GM23338 (cell line): ENCODE data around the gene MEI4. TPM values are rescaled to one million over a fixed set of nuclear protein-coding genes. Genes with fewer than 3 reads are reported as not detected.

Experiments
- ATAC-seq: fragments of 200-7000 bp; cut with Tn5 transposase; 3 replicates; pipeline ENCODE4 v1.9.1; 2020
- DNase-seq: peaks from one replicate; pipeline ENCODE4 v3.0.0-alpha.2; 2015; ENCODE audit warnings: low spot score
- H2AFZ ChIP-seq: fragments of 200-600 bp; sonication (generic); 2 replicates; pipeline ENCODE4 v1.8.0; 2016; ENCODE audit warnings: antibody characterized with exemption, mild to moderate bottlenecking, moderate library complexity
- H3F3A ChIP-seq: fragments of 200-600 bp; sonication (generic); replicated peaks from 2 replicates; pipeline ENCODE4 v1.8.0; 2017; ENCODE audit warnings: antibody characterized with exemption, mixed run types, low read depth
- H3K27ac ChIP-seq: fragments of 200-600 bp; sonication (generic); 2 replicates; pipeline ENCODE4 v1.6.1; 2016; ENCODE audit warnings: low read depth
- H3K27me3 ChIP-seq: fragments of 200-600 bp; sonication (generic); 2 replicates; pipeline ENCODE4 v1.8.0; 2016; ENCODE audit warnings: mild to moderate bottlenecking, mixed run types, moderate library complexity; ENCODE audit not compliant: insufficient read depth
- H3K36me3 ChIP-seq: fragments of 200-600 bp; sonication (generic); 2 replicates; pipeline ENCODE4 v1.8.0; 2016; ENCODE audit warnings: mild to moderate bottlenecking; ENCODE audit not compliant: insufficient read depth
- H3K4me1 ChIP-seq: fragments of 200-600 bp; sonication (generic); 2 replicates; pipeline ENCODE4 v1.8.0; 2016; ENCODE audit warnings: mild to moderate bottlenecking, moderate library complexity; ENCODE audit not compliant: insufficient read depth
- H3K4me2 ChIP-seq: fragments of 200-600 bp; sonication (generic); 2 replicates; pipeline ENCODE4 v1.7.1; 2017; ENCODE audit warnings: mixed run types
- H3K4me3 ChIP-seq: fragments of 200-600 bp; sonication (generic); 2 replicates; pipeline ENCODE4 v1.6.1; 2016; ENCODE audit warnings: mixed run types
- H3K79me2 ChIP-seq: fragments of 200-600 bp; sonication (generic); replicated peaks from 2 replicates; pipeline ENCODE4 v1.8.0; 2017; ENCODE audit warnings: mild to moderate bottlenecking; ENCODE audit not compliant: insufficient read depth
- H3K9me2 ChIP-seq: fragments of 200-600 bp; sonication (generic); 2 replicates; pipeline ENCODE4 v1.8.0; 2017; ENCODE audit not compliant: insufficient read depth
- H4K20me1 ChIP-seq: fragments of 200-600 bp; sonication (generic); replicated peaks from 2 replicates; pipeline ENCODE4 v1.8.0; 2017; ENCODE audit warnings: mild to moderate bottlenecking; ENCODE audit not compliant: insufficient read depth
- H3K27ac Mint-ChIP-seq: 2 replicates; pipeline ENCODE4 v1.8.0; 2020; ENCODE audit warnings: inconsistent platforms, mild to moderate bottlenecking, moderate library complexity, mixed read lengths
- H3K27me3 Mint-ChIP-seq: 3 replicates; pipeline ENCODE4 v1.8.0; 2022; ENCODE audit warnings: low read depth, mild to moderate bottlenecking, moderate library complexity, mixed read lengths, inconsistent platforms; ENCODE audit not compliant: insufficient read depth, poor library complexity
- H3K36me3 Mint-ChIP-seq: 3 replicates; pipeline ENCODE4 v1.8.0; 2021; ENCODE audit warnings: low read depth, mild to moderate bottlenecking, inconsistent platforms, moderate library complexity, mixed read lengths
- H3K4me1 Mint-ChIP-seq: 3 replicates; pipeline ENCODE4 v1.8.0; 2020; ENCODE audit warnings: mild to moderate bottlenecking, inconsistent platforms, mixed read lengths
- H3K4me3 Mint-ChIP-seq: 3 replicates; pipeline ENCODE4 v1.8.0; 2021; ENCODE audit warnings: moderate library complexity, mild to moderate bottlenecking, inconsistent platforms, mixed read lengths
- H3K9me3 Mint-ChIP-seq: 3 replicates; pipeline ENCODE4 v1.8.0; 2020; ENCODE audit warnings: moderate library complexity, mild to moderate bottlenecking, inconsistent platforms, mixed read lengths
- CTCF ChIP-seq, 2 experiments: fragments of 200-600 bp in 1 of 2; sonication (generic) in 1 of 2; conservative IDR thresholded peaks; 2 replicates each; pipeline versions ENCODE4 v1.5.1 to v1.6.1; 2016 to 2017; ENCODE audit warnings: antibody characterized with exemption in 2 of 2, low read depth in 2 of 2, mild to moderate bottlenecking in 2 of 2, moderate library complexity in 1 of 2
- EZH2phosphoT487 ChIP-seq: fragments of 200-600 bp; sonication (generic); IDR thresholded peaks from one replicate; pipeline ENCODE4 v1.8.1; 2018; ENCODE audit warnings: antibody characterized with exemption; ENCODE audit not compliant: unreplicated experiment
- JUNB ChIP-seq: IDR thresholded peaks from one replicate; pipeline ENCODE4 v1.6.1; 2016; ENCODE audit warnings: antibody characterized with exemption; ENCODE audit not compliant: unreplicated experiment
- NANOG ChIP-seq: IDR thresholded peaks from 2 replicates; pipeline ENCODE4 v1.6.1; 2016; ENCODE audit warnings: antibody characterized with exemption, borderline replicate concordance
- STAT1 ChIP-seq: IDR thresholded peaks from one replicate; pipeline ENCODE4 v1.6.1; 2016; ENCODE audit warnings: antibody characterized with exemption; ENCODE audit not compliant: unreplicated experiment
- ZNF114 ChIP-seq: fragments of 250-450 bp; sonication (Bioruptor Pico); IDR thresholded peaks from 2 replicates; pipeline ENCODE4 v1.5.0; 2020; ENCODE audit warnings: mild to moderate bottlenecking, moderate library complexity
- ZNF331 ChIP-seq: fragments of 250-450 bp; sonication (Bioruptor Pico); IDR thresholded peaks from 2 replicates; pipeline ENCODE4 v1.5.0; 2020; ENCODE audit warnings: low read depth, mild to moderate bottlenecking, moderate library complexity
- polyA plus RNA-seq: library from polyadenylated mRNA; unstranded; fragments of >200 nt; fragmentation: Nextera tagmentation; extraction: Ambion mirVana; gene quantifications from 2 replicates; pipeline ENCODE4 v1.2.1, GENCODE V29; 2016
- total RNA-seq: library from RNA; depleted of rRNA; stranded (reverse); fragments of >200 nt; shearing (Covaris generic); gene quantifications from 2 replicates; pipeline ENCODE4 v1.2.3, GENCODE V29; 2014
- TF ChIP-seq, protein P1 (sequence below): fragments of 250-450 bp; sonication (Bioruptor Pico); IDR thresholded peaks from 2 replicates; pipeline ENCODE4 v1.5.0; 2020; ENCODE audit warnings: mild to moderate bottlenecking, moderate library complexity
- TF ChIP-seq, protein P2 (sequence below): IDR thresholded peaks from one replicate; pipeline ENCODE4 v1.6.1; 2018; ENCODE audit warnings: antibody characterized with exemption; ENCODE audit not compliant: unreplicated experiment

The MEI4 gene
- total and polyA plus RNA-seq, 2 experiments from 2014 or later, result 0.23 to 0.63 TPM

DNA sequence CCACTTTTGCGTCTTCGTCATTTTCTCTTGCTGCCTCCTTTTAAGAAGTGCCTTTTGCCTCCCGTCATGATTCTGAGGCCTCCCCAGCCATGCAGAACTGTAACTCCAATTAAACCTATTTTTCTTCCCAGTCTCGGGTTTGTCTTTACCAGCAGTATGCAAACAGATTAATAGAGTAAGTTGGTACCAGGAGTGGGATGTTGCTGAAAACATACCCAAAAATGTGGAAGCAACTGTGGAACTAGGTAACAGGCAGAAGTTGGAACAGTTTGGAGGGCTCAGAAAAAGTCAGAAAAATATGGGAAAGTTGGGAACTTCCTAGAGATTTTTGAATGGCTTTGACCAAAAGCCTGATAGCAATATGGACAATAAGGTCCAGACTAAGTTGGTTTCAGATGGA, 309.2 kb downstream of the MEI4 start (continued):
- TF ChIP-seq, protein P1, sequence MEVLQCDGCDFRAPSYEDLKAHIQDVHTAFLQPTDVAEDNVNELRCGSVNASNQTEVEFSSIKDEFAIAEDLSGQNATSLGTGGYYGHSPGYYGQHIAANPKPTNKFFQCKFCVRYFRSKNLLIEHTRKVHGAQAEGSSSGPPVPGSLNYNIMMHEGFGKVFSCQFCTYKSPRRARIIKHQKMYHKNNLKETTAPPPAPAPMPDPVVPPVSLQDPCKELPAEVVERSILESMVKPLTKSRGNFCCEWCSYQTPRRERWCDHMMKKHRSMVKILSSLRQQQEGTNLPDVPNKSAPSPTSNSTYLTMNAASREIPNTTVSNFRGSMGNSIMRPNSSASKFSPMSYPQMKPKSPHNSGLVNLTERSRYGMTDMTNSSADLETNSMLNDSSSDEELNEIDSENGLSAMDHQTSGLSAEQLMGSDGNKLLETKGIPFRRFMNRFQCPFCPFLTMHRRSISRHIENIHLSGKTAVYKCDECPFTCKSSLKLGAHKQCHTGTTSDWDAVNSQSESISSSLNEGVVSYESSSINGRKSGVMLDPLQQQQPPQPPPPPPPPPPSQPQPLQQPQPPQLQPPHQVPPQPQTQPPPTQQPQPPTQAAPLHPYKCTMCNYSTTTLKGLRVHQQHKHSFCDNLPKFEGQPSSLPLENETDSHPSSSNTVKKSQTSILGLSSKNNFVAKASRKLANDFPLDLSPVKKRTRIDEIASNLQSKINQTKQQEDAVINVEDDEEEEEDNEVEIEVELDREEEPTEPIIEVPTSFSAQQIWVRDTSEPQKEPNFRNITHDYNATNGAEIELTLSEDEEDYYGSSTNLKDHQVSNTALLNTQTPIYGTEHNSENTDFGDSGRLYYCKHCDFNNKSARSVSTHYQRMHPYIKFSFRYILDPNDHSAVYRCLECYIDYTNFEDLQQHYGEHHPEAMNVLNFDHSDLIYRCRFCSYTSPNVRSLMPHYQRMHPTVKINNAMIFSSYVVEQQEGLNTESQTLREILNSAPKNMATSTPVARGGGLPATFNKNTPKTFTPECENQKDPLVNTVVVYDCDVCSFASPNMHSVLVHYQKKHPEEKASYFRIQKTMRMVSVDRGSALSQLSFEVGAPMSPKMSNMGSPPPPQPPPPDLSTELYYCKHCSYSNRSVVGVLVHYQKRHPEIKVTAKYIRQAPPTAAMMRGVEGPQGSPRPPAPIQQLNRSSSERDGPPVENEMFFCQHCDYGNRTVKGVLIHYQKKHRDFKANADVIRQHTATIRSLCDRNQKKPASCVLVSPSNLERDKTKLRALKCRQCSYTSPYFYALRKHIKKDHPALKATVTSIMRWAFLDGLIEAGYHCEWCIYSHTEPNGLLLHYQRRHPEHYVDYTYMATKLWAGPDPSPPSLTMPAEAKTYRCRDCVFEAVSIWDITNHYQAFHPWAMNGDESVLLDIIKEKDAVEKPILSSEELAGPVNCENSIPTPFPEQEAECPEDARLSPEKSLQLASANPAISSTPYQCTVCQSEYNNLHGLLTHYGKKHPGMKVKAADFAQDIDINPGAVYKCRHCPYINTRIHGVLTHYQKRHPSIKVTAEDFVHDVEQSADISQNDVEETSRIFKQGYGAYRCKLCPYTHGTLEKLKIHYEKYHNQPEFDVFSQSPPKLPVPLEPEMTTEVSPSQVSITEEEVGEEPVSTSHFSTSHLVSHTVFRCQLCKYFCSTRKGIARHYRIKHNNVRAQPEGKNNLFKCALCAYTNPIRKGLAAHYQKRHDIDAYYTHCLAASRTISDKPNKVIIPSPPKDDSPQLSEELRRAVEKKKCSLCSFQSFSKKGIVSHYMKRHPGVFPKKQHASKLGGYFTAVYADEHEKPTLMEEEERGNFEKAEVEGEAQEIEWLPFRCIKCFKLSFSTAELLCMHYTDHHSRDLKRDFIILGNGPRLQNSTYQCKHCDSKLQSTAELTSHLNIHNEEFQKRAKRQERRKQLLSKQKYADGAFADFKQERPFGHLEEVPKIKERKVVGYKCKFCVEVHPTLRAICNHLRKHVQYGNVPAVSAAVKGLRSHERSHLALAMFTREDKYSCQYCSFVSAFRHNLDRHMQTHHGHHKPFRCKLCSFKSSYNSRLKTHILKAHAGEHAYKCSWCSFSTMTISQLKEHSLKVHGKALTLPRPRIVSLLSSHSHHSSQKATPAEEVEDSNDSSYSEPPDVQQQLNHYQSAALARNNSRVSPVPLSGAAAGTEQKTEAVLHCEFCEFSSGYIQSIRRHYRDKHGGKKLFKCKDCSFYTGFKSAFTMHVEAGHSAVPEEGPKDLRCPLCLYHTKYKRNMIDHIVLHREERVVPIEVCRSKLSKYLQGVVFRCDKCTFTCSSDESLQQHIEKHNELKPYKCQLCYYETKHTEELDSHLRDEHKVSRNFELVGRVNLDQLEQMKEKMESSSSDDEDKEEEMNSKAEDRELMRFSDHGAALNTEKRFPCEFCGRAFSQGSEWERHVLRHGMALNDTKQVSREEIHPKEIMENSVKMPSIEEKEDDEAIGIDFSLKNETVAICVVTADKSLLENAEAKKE (CRISPR knock-in tag), result no peak
- TF ChIP-seq CTCF (conservative IDR thresholded peaks at IDR 0.05; ENCODE audit: low read depth in 2 of 2) (no peak), JUNB (no peak), STAT1 (no peak)

- Histone ChIP-seq H3K27me3 (no peaks in the 10 kb centered on the region), H3K9me2 (no peaks in the 10 kb centered on the region), H3K4me3 (no peak overlapping the region), H3F3A (no peaks in the 10 kb centered on the region), H2AFZ (no peak overlapping the region), H3K79me2 (no peaks in the 10 kb centered on the region), H3K4me1 (no peaks in the 10 kb centered on the region), H3K4me2 (no peak overlapping the region), H3K27ac (no peak overlapping the region), H4K20me1 (no peaks in the 10 kb centered on the region), H3K36me3 (no peaks in the 10 kb centered on the region)
- DNase-seq (no peak), ATAC-seq (no peak)
- Mint-ChIP-seq H3K4me1 (no peaks in the 10 kb centered on the region), H3K9me3 (peaks cover 38% of the 10 kb centered on the region), H3K4me3 (no peak overlapping the region), H3K27me3 (no peaks in the 10 kb centered on the region), H3K27ac (no peak overlapping the region), H3K36me3 (peaks cover 20% of the 10 kb centered on the region)
- no peak for TF ChIP-seq ZNF331
- TF ChIP-seq EZH2phosphoT487, result no peak
- no peak for TF ChIP-seq JUNB
- no peak for TF ChIP-seq STAT1
- no peak for TF ChIP-seq CTCF (conservative IDR thresholded peaks at IDR 0.05; ENCODE audit: low read depth in 2 of 2)
- TF ChIP-seq, protein P2, sequence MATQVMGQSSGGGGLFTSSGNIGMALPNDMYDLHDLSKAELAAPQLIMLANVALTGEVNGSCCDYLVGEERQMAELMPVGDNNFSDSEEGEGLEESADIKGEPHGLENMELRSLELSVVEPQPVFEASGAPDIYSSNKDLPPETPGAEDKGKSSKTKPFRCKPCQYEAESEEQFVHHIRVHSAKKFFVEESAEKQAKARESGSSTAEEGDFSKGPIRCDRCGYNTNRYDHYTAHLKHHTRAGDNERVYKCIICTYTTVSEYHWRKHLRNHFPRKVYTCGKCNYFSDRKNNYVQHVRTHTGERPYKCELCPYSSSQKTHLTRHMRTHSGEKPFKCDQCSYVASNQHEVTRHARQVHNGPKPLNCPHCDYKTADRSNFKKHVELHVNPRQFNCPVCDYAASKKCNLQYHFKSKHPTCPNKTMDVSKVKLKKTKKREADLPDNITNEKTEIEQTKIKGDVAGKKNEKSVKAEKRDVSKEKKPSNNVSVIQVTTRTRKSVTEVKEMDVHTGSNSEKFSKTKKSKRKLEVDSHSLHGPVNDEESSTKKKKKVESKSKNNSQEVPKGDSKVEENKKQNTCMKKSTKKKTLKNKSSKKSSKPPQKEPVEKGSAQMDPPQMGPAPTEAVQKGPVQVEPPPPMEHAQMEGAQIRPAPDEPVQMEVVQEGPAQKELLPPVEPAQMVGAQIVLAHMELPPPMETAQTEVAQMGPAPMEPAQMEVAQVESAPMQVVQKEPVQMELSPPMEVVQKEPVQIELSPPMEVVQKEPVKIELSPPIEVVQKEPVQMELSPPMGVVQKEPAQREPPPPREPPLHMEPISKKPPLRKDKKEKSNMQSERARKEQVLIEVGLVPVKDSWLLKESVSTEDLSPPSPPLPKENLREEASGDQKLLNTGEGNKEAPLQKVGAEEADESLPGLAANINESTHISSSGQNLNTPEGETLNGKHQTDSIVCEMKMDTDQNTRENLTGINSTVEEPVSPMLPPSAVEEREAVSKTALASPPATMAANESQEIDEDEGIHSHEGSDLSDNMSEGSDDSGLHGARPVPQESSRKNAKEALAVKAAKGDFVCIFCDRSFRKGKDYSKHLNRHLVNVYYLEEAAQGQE, result no peak
- no peak for TF ChIP-seq ZNF114 (CRISPR knock-in tag)
- no peak for TF ChIP-seq NANOG
Observed at GRCh38 chr6:77965449-77965848, 312.6 kb downstream of the MEI4 start.
